Peyer's patch (tissue), 4 donors: Measurements from ENCODE around the gene CISD3.

Source experiments
- POLR2A ChIP-seq, 2 donors: fragments of 450-650 bp; IDR thresholded peaks; one replicate each; pipeline ENCODE4 v1.5.1; 2017; ENCODE audit warnings: antibody characterized with exemption in 2 of 2, mild to moderate bottlenecking in 2 of 2, moderate library complexity in 2 of 2
- TF ChIP-seq, protein P1 (sequence below), 6 experiments: fragments of 450-650 bp in 4 of 6; fragments of 200-600 bp in 2 of 6; sonication (generic) in 1 of 6; IDR thresholded peaks; one replicate each; pipeline ENCODE4 v1.5.1; 2017 to 2019; ENCODE audit warnings: antibody characterized with exemption in 6 of 6, mild to moderate bottlenecking in 3 of 6, moderate library complexity in 1 of 6

DNA sequence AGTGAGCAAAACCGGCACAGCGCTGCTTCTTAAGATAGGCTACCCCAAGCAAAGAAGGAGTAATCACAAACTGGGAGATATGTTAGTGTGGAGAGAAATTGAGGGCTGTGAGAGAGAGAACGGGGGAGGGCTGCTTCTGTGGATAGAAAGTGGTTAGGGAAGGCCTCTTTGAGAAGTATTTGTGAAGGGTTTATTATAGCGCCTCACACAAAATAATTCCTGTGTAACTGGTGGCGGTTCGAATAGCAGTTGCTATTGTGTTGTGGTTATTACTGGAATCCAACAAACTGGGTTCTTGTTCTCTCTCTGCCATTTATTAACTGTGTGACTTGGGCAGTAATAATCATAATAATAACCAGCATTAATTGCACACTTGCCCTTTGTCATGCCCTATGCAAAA is 9.2 kb upstream of the CISD3 start:
- no peak for TF ChIP-seq POLR2A (IDR thresholded peaks at IDR 0.05)
- TF ChIP-seq, protein P1, sequence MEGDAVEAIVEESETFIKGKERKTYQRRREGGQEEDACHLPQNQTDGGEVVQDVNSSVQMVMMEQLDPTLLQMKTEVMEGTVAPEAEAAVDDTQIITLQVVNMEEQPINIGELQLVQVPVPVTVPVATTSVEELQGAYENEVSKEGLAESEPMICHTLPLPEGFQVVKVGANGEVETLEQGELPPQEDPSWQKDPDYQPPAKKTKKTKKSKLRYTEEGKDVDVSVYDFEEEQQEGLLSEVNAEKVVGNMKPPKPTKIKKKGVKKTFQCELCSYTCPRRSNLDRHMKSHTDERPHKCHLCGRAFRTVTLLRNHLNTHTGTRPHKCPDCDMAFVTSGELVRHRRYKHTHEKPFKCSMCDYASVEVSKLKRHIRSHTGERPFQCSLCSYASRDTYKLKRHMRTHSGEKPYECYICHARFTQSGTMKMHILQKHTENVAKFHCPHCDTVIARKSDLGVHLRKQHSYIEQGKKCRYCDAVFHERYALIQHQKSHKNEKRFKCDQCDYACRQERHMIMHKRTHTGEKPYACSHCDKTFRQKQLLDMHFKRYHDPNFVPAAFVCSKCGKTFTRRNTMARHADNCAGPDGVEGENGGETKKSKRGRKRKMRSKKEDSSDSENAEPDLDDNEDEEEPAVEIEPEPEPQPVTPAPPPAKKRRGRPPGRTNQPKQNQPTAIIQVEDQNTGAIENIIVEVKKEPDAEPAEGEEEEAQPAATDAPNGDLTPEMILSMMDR (IDR thresholded peaks at IDR 0.05) = no peak
